Measurements from ENCODE around the gene ERG28. TPM values are rescaled to one million over a fixed set of nuclear protein-coding genes. Genes with fewer than 3 reads are reported as not detected.

The ERG28 gene
- total RNA-seq, 4 donors from 2014 or later = 0.26 to 11.2 (median 4.2) TPM

- H3K4me1 ChIP-seq = no peaks in the 10 kb centered on the region
- intact Hi-C loops (cut with DNase I; ENCODE audit: low total_unique reads) = no loop called here
- DNase-seq = no peak
- H3K36me3 ChIP-seq = no peaks in the 10 kb centered on the region
- H3K4me3 ChIP-seq = no peak overlapping the region
- TF ChIP-seq CTCF (IDR thresholded peaks at IDR 0.05) = no peak
- H3K9me3 ChIP-seq = no peaks in the 10 kb centered on the region
- no peak overlapping the region for H3K27ac ChIP-seq
- H3K27me3 ChIP-seq = no peaks in the 10 kb centered on the region
These were observed 41.1 kb downstream of the ERG28 start for GRCh38 chr14:75619548-75619947.

- H3K27ac ChIP-seq = no peak overlapping the region
- H3K27me3 ChIP-seq = no peaks in the 10 kb centered on the region
- TF ChIP-seq POLR2A (IDR thresholded peaks at IDR 0.05) (no peak), CTCF (IDR thresholded peaks at IDR 0.05) (no peak)
- intact Hi-C loops (cut with DNase I; ENCODE audit: low total_unique reads) = no loop called here
- H3K36me3 ChIP-seq = no peaks in the 10 kb centered on the region
- DNase-seq = no peak
- H3K9me3 ChIP-seq = no peaks in the 10 kb centered on the region
- H3K4me1 ChIP-seq = no peaks in the 10 kb centered on the region
- H3K4me3 ChIP-seq = no peak overlapping the region
These were observed 45.5 kb downstream of the ERG28 start for GRCh38 chr14:75615200-75615599.

- Histone ChIP-seq H3K27ac (no peak overlapping the region), H3K4me3 (no peak overlapping the region), H3K27me3 (no peaks in the 10 kb centered on the region), H3K36me3 (no peaks in the 10 kb centered on the region), H3K4me1 (no peaks in the 10 kb centered on the region), H3K9me3 (no peaks in the 10 kb centered on the region)
- TF ChIP-seq CTCF (IDR thresholded peaks at IDR 0.05) (no peak), POLR2A (IDR thresholded peaks at IDR 0.05) (no peak)
- no peak for DNase-seq
- intact Hi-C loops (cut with DNase I; ENCODE audit: low total_unique reads) = no loop called here
These were observed 46.5 kb downstream of the ERG28 start for GRCh38 chr14:75614179-75614578.

GRCh38 chr14:75612157-75612556 is 48.5 kb downstream of the ERG28 start:
- no peak for TF ChIP-seq CTCF (IDR thresholded peaks at IDR 0.05)
- no peak for TF ChIP-seq POLR2A (IDR thresholded peaks at IDR 0.05)
- no peak overlapping the region for H3K4me3 ChIP-seq
- no peaks in the 10 kb centered on the region for H3K9me3 ChIP-seq
- no peak for DNase-seq
- no peak overlapping the region for H3K27ac ChIP-seq
- H3K27me3 ChIP-seq = no peaks in the 10 kb centered on the region
- H3K36me3 ChIP-seq = no peaks in the 10 kb centered on the region
- intact Hi-C loops (cut with DNase I; ENCODE audit: low total_unique reads) = no loop called here
- no peaks in the 10 kb centered on the region for H3K4me1 ChIP-seq

- intact Hi-C loops (cut with DNase I; ENCODE audit: low total_unique reads) = no loop called here
These were observed 49.8 kb downstream of the ERG28 start for GRCh38 chr14:75610834-75611233.

More at GRCh38 chr14:75610834-75611233, 49.8 kb downstream of the ERG28 start:
- TF ChIP-seq POLR2A (IDR thresholded peaks at IDR 0.05) (no peak), CTCF (IDR thresholded peaks at IDR 0.05) (no peak)
- Histone ChIP-seq H3K4me1 (no peaks in the 10 kb centered on the region), H3K9me3 (no peaks in the 10 kb centered on the region), H3K27me3 (no peaks in the 10 kb centered on the region), H3K36me3 (no peaks in the 10 kb centered on the region), H3K27ac (no peak overlapping the region), H3K4me3 (no peak overlapping the region)
- no peak for DNase-seq

Data from uterus (tissue), 4 donors.